Subcutaneous adipose tissue (tissue), 4 donors: Measurements from ENCODE around the gene PRRC2B. TPM values are rescaled to one million over a fixed set of nuclear protein-coding genes. Genes with fewer than 3 reads are reported as not detected.

Experiments
- total RNA-seq, 4 donors: library from RNA; depleted of rRNA; stranded (reverse); fragments of >200 nt; gene quantifications; one replicate each; pipeline ENCODE4 v1.1.0, GENCODE V29; 2016
- TF ChIP-seq, protein P1 (sequence below): fragments of 450-650 bp; IDR thresholded peaks from one replicate; pipeline ENCODE4 v1.5.1; 2016; ENCODE audit warnings: low read depth, mild to moderate bottlenecking, control low read depth, antibody characterized with exemption, moderate library complexity

The PRRC2B gene
- total RNA-seq, 4 donors from 2014 or later = 59.0 to 138 (median 81.8) TPM

DNA sequence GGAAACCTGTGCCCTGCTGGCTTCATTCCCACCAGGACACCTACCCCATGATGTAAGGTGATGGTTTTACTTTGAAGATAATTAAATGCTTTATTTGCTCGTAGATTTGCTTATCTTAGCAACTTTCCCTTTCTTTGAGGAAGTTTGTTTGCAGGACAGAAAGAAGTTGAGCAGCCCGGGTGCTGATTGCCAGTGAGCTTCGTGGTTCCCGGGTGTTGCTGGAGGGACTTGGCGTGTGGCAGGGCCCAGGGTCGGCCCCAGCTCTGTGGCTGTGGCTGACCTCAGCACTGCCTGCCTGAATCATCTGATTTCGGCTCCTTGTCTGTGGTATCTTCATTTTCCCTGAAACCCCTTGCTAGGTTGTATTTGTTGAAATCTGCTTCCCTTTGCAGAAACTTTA, 117.5 kb downstream of the PRRC2B start:
- TF ChIP-seq, protein P1, sequence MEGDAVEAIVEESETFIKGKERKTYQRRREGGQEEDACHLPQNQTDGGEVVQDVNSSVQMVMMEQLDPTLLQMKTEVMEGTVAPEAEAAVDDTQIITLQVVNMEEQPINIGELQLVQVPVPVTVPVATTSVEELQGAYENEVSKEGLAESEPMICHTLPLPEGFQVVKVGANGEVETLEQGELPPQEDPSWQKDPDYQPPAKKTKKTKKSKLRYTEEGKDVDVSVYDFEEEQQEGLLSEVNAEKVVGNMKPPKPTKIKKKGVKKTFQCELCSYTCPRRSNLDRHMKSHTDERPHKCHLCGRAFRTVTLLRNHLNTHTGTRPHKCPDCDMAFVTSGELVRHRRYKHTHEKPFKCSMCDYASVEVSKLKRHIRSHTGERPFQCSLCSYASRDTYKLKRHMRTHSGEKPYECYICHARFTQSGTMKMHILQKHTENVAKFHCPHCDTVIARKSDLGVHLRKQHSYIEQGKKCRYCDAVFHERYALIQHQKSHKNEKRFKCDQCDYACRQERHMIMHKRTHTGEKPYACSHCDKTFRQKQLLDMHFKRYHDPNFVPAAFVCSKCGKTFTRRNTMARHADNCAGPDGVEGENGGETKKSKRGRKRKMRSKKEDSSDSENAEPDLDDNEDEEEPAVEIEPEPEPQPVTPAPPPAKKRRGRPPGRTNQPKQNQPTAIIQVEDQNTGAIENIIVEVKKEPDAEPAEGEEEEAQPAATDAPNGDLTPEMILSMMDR = no peak

DNA sequence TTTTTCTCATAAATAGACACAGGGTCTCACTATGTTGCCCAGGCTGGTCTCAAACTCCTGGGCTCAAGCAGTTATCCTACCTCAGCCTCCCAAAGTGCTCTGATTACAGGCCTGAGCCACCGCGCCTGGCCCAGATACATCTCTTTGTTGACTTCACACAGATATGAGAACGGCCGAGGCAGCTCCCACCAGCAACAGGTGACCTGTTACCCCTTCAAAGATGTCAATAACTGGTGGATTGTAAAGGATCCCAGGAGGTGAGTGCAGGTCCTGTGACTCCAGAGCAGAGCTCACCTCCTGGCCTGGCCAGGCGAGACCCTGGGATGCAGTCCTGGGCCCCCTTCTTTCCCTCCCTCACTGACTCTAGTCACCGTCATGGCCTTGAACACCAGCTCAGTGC, 118.0 kb downstream of the PRRC2B start:
- TF ChIP-seq, protein P1 = no peak

DNA sequence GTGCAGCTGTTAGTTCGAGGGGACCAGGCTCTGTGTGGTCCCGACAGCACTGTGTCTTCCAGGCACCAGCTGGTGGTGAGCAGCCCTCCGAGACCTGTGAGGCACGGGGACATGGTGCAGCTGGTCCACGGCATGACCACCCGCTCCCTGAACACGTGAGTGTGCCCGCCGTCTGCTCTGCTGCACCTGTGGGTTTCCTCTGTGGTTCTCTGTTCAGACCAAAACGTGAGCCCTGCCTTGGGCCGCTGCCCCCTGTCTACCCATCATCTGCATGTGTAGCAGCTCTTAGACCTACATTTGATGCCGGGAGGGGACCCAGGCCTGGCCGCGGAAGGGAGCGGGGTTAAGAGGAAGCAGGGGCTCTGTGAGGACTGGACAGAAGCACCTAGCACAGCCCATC, 119.3 kb downstream of the PRRC2B start:
- TF ChIP-seq, protein P1 = no peak

- TF ChIP-seq, protein P1 = no peak
Measured at GRCh38 chr9:131516100-131516499, 122.2 kb downstream of the PRRC2B start.

DNA sequence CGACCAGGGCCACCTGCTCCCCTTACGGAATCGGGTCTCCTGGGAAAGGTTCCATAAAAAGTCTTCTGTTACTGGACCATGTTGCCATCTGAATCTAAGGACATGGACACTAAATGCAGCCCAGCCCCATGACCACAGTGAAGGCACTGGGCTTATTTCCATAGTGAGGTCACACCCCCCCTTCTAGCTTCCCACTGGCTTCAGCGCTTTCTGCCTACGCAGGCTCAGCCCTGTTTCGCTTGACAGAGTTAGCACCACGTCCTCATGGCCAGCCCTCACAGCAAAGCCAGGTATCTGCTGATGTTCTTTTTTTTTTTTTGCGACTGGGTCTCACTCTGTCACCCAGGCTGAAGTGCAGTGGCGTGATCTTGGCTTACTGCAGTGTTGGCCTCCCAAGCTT, 123.0 kb downstream of the PRRC2B start:
- TF ChIP-seq, protein P1 = no peak

DNA sequence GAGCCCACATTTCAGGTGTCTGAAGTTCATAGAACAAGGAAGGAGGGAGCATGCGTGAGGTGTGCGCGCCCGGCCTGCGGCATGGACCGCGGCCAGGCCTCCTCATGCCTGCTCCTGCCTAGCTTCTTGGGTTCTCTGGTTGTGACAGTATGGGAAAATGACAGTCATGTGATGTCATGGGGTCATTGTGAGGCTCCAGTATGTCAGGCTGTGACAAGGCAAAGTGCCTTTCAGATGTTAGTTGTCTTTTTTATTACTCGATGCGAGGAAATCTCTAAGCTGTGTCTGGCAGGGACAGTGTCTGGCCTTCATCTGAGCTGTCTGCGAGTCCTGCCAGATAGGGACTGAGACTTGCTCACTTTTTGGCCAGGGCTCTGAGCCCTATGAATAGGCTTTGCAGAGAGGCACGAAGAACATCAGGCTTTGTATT, 123.9 kb downstream of the PRRC2B start:
- TF ChIP-seq, protein P1 = no peak

DNA sequence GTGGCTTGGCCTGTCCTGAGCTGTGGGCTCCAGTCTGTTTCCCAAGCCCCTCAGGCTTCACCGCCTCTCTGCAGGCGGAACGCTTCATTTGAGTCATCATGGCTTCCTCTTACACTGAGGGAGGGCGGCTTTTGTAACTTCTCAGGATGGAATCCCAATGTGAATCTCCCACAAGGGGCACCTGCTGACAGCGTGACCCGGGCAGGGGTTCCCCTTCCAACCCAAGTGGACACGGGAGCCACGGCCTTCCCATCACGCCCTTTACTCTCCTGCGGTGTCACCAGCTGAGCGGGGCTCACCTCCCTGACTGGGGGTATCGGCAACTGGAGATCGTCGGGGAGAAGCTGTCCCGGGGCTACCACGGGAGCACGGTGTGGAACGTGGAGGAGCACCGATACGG, 124.7 kb downstream of the PRRC2B start:
- TF ChIP-seq, protein P1 = no peak
